ENCODE data around the gene HARS1.

- TF ChIP-seq POLR2A (IDR thresholded peaks at IDR 0.05; ENCODE audit: low read length): no peak
- no peak for TF ChIP-seq GATA1 (IDR thresholded peaks at IDR 0.05; ENCODE audit: low read depth, low read length)
Observed at GRCh38 chr5:140674211-140674610, 17.0 kb downstream of the HARS1 start.
